ENCODE measurements around the gene BCDIN3D. TPM values are rescaled to one million over a fixed set of nuclear protein-coding genes. Genes with fewer than 3 reads are reported as not detected.

BCDIN3D gene
- total RNA-seq, 3 donors from 2014 or later, result 2.2 to 6.0 (median 3.9) TPM

- intact Hi-C loops (cut with DNase I; ENCODE audit: low total_unique reads), result loop anchor here (1.0 kb wide), 1 partner anchor 22 kb away; no protein-coding TSS in a partner anchor
- Histone ChIP-seq H3K36me3 (no peaks in the 10 kb centered on the region), H3K9me3 (no peaks in the 10 kb centered on the region), H3K27ac (peak overlapping the region; percentile 67 to 88), H3K4me1 (peaks cover 6 to 26% of the 10 kb centered on the region in 2 donors), H3K27me3 (no peaks in the 10 kb centered on the region), H3K4me3 (no peak overlapping the region)
- DNase-seq (ENCODE audit: low spot score in 2 of 2), result peak; percentile 57 to 84
- TF ChIP-seq, protein P1, sequence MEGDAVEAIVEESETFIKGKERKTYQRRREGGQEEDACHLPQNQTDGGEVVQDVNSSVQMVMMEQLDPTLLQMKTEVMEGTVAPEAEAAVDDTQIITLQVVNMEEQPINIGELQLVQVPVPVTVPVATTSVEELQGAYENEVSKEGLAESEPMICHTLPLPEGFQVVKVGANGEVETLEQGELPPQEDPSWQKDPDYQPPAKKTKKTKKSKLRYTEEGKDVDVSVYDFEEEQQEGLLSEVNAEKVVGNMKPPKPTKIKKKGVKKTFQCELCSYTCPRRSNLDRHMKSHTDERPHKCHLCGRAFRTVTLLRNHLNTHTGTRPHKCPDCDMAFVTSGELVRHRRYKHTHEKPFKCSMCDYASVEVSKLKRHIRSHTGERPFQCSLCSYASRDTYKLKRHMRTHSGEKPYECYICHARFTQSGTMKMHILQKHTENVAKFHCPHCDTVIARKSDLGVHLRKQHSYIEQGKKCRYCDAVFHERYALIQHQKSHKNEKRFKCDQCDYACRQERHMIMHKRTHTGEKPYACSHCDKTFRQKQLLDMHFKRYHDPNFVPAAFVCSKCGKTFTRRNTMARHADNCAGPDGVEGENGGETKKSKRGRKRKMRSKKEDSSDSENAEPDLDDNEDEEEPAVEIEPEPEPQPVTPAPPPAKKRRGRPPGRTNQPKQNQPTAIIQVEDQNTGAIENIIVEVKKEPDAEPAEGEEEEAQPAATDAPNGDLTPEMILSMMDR (IDR thresholded peaks at IDR 0.05), result no peak
- TF ChIP-seq POLR2AphosphoS5 (IDR thresholded peaks at IDR 0.05) (peak in 1 of 3 donors; percentile 64), POLR2A (IDR thresholded peaks at IDR 0.05) (no peak)
Observed at GRCh38 chr12:49868952-49869815, 26.3 kb upstream of the BCDIN3D start.

DNA sequence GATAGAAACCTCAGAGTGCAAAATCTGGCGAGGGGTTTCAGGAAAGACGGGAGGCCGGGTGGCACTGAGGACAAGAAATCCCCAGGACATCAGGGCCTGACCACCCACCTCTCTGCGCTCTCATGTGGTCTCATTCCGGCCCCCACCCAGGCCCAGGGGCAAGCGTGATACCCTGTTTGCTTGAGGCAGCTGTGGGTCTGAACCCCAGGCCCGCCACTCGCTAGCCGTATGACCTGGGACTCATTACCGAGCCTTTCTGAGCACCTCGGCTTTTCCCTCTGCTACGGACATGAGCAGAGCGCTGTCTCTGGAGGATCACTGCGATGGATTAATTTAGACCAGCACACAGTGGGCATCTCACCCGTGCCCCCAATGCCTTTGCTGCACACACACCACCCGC, 25.5 kb upstream of the BCDIN3D start:
- Histone ChIP-seq H3K27ac (peak overlapping the region; percentile 67 to 88), H3K36me3 (no peaks in the 10 kb centered on the region), H3K4me1 (peaks cover 6 to 26% of the 10 kb centered on the region in 2 donors), H3K4me3 (no peak overlapping the region), H3K27me3 (no peaks in the 10 kb centered on the region), H3K9me3 (no peaks in the 10 kb centered on the region)
- no peak for DNase-seq (ENCODE audit: low spot score in 2 of 2)
- intact Hi-C loops (cut with DNase I; ENCODE audit: low total_unique reads), result loop anchor here (1.0 kb wide), 1 partner anchor 23 kb away; no protein-coding TSS in a partner anchor
- TF ChIP-seq POLR2A (IDR thresholded peaks at IDR 0.05) (no peak), POLR2AphosphoS5 (IDR thresholded peaks at IDR 0.05) (no peak)
- TF ChIP-seq, protein P1 (IDR thresholded peaks at IDR 0.05), result no peak

DNA sequence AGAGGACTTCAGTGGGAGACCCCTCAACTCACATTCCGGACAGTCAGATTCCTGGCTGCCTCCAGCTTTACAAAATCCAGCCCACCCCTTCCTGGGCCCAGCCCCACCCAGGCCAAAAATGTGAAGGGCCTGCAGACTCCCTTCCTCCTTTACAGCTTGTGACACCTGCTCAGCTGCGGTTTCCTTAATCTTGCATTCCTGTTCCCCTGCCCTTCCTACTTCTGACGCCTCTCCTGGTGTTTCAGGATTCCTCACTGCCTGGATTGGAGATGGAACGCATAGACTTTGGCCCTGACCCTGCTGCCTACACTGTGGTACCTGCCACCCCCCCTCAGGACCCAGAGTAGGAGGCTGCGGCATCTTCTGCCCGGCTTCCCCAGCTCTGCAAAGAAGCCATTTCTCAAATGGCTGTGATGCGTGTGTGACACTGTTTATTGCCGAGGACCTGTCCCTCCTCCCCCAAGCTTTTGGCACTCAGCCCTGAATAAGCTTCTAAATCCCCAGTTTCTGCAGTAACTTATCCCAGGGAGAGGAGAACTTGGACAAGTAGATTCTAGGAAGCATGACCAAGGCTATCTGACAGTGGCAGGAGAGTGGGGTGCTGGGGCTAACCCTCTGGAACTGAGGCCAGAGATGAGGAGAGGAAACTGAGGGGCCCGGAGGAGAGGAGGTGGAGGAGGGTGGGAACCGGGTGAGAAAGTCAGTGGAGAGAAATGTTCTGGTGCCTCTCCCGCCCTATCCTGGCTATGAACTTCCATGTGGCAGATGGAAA, 24.9 kb upstream of the BCDIN3D start:
- Histone ChIP-seq H3K27ac (peak overlapping the region; percentile 67 to 88), H3K4me1 (peaks cover 6 to 26% of the 10 kb centered on the region in 2 donors), H3K36me3 (no peaks in the 10 kb centered on the region), H3K4me3 (no peak overlapping the region), H3K9me3 (no peaks in the 10 kb centered on the region), H3K27me3 (no peaks in the 10 kb centered on the region)
- intact Hi-C loops (cut with DNase I; ENCODE audit: low total_unique reads), result loop anchor here (1.0 kb wide), 1 partner anchor 24 kb away; no protein-coding TSS in a partner anchor
- DNase-seq (ENCODE audit: low spot score in 2 of 2), result no peak
- TF ChIP-seq, protein P1 (IDR thresholded peaks at IDR 0.05), result no peak
- no peak for TF ChIP-seq POLR2AphosphoS5 (IDR thresholded peaks at IDR 0.05)
- TF ChIP-seq POLR2A (IDR thresholded peaks at IDR 0.05), result no peak

DNA sequence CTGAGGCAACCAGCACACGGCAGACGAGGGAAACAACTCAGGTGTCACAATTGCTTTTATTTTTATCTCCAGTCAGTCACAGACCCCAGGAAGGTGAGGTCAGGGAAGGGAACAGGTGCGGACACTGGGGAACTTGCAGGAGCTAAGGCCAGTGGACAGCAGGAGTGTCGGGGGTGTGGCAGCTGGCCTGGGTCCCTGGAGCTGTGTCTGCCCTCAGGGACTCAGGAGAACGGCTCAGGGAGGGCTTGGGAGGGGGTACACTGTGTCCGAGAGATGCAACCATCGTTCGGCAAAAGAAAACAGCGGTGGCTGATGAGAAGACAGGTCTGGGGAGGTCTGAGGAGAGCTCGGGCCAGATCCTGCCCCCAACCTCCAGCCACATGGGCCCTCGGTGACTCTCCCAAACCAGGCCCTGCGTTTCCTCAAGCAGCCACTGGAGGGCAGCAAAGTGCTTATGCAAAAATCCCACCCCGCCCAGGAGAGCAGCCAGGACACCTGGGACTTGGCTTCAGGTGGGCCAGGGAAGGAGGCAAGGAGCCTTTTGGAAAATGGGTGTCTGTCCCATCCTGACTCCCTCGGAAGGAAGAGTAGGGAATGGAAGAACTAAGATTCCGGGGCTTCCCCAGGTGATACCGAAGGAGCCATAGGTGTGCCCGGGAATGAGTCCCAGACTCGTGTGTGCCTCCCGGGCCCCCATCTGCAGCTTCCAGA, 24.1 kb upstream of the BCDIN3D start:
- DNase-seq (ENCODE audit: low spot score in 2 of 2), result peak; percentile 70 to 84
- intact Hi-C loops (cut with DNase I; ENCODE audit: low total_unique reads), result no loop called here
- H3K9me3 ChIP-seq, result no peaks in the 10 kb centered on the region
- no peak overlapping the region for H3K4me3 ChIP-seq
- TF ChIP-seq, protein P1 (IDR thresholded peaks at IDR 0.05), result peak; percentile 94 to 96 (median 96)
- peak in 1 of 3 donors; percentile 11 for TF ChIP-seq POLR2AphosphoS5 (IDR thresholded peaks at IDR 0.05)
- no peak for TF ChIP-seq POLR2A (IDR thresholded peaks at IDR 0.05)
- no peaks in the 10 kb centered on the region for H3K27me3 ChIP-seq
- H3K36me3 ChIP-seq, result no peaks in the 10 kb centered on the region
- peak overlapping the region in 1 of 2 donors; percentile 25 for H3K27ac ChIP-seq
- H3K4me1 ChIP-seq, result peaks cover 6 to 26% of the 10 kb centered on the region in 2 donors
